GM23338 (cell line): ENCODE results near the gene PRCC. TPM values are rescaled to one million over a fixed set of nuclear protein-coding genes. Genes with fewer than 3 reads are reported as not detected.

Experiments
- ATAC-seq: fragments of 200-7000 bp; cut with Tn5 transposase; 3 replicates; pipeline ENCODE4 v1.9.1; 2020
- DNase-seq: peaks from one replicate; pipeline ENCODE4 v3.0.0-alpha.2; 2015; ENCODE audit warnings: low spot score
- H2AFZ ChIP-seq: fragments of 200-600 bp; sonication (generic); 2 replicates; pipeline ENCODE4 v1.8.0; 2016; ENCODE audit warnings: antibody characterized with exemption, mild to moderate bottlenecking, moderate library complexity
- H3F3A ChIP-seq: fragments of 200-600 bp; sonication (generic); replicated peaks from 2 replicates; pipeline ENCODE4 v1.8.0; 2017; ENCODE audit warnings: antibody characterized with exemption, mixed run types, low read depth
- H3K27ac ChIP-seq: fragments of 200-600 bp; sonication (generic); 2 replicates; pipeline ENCODE4 v1.6.1; 2016; ENCODE audit warnings: low read depth
- H3K27me3 ChIP-seq: fragments of 200-600 bp; sonication (generic); 2 replicates; pipeline ENCODE4 v1.8.0; 2016; ENCODE audit warnings: mild to moderate bottlenecking, mixed run types, moderate library complexity; ENCODE audit not compliant: insufficient read depth
- H3K36me3 ChIP-seq: fragments of 200-600 bp; sonication (generic); 2 replicates; pipeline ENCODE4 v1.8.0; 2016; ENCODE audit warnings: mild to moderate bottlenecking; ENCODE audit not compliant: insufficient read depth
- H3K4me1 ChIP-seq: fragments of 200-600 bp; sonication (generic); 2 replicates; pipeline ENCODE4 v1.8.0; 2016; ENCODE audit warnings: mild to moderate bottlenecking, moderate library complexity; ENCODE audit not compliant: insufficient read depth
- H3K4me2 ChIP-seq: fragments of 200-600 bp; sonication (generic); 2 replicates; pipeline ENCODE4 v1.7.1; 2017; ENCODE audit warnings: mixed run types
- H3K4me3 ChIP-seq: fragments of 200-600 bp; sonication (generic); 2 replicates; pipeline ENCODE4 v1.6.1; 2016; ENCODE audit warnings: mixed run types
- H3K79me2 ChIP-seq: fragments of 200-600 bp; sonication (generic); replicated peaks from 2 replicates; pipeline ENCODE4 v1.8.0; 2017; ENCODE audit warnings: mild to moderate bottlenecking; ENCODE audit not compliant: insufficient read depth
- H3K9me2 ChIP-seq: fragments of 200-600 bp; sonication (generic); 2 replicates; pipeline ENCODE4 v1.8.0; 2017; ENCODE audit not compliant: insufficient read depth
- H4K20me1 ChIP-seq: fragments of 200-600 bp; sonication (generic); replicated peaks from 2 replicates; pipeline ENCODE4 v1.8.0; 2017; ENCODE audit warnings: mild to moderate bottlenecking; ENCODE audit not compliant: insufficient read depth
- H3K27ac Mint-ChIP-seq: 2 replicates; pipeline ENCODE4 v1.8.0; 2020; ENCODE audit warnings: inconsistent platforms, mild to moderate bottlenecking, moderate library complexity, mixed read lengths
- H3K27me3 Mint-ChIP-seq: 3 replicates; pipeline ENCODE4 v1.8.0; 2022; ENCODE audit warnings: low read depth, mild to moderate bottlenecking, moderate library complexity, mixed read lengths, inconsistent platforms; ENCODE audit not compliant: insufficient read depth, poor library complexity
- H3K36me3 Mint-ChIP-seq: 3 replicates; pipeline ENCODE4 v1.8.0; 2021; ENCODE audit warnings: low read depth, mild to moderate bottlenecking, inconsistent platforms, moderate library complexity, mixed read lengths
- H3K4me1 Mint-ChIP-seq: 3 replicates; pipeline ENCODE4 v1.8.0; 2020; ENCODE audit warnings: mild to moderate bottlenecking, inconsistent platforms, mixed read lengths
- H3K4me3 Mint-ChIP-seq: 3 replicates; pipeline ENCODE4 v1.8.0; 2021; ENCODE audit warnings: moderate library complexity, mild to moderate bottlenecking, inconsistent platforms, mixed read lengths
- H3K9me3 Mint-ChIP-seq: 3 replicates; pipeline ENCODE4 v1.8.0; 2020; ENCODE audit warnings: moderate library complexity, mild to moderate bottlenecking, inconsistent platforms, mixed read lengths
- CREB1 ChIP-seq: fragments of 250-450 bp; sonication (Bioruptor Pico); IDR thresholded peaks from 2 replicates; pipeline ENCODE4 v1.5.0; 2020; ENCODE audit warnings: low read depth, mild to moderate bottlenecking, moderate library complexity
- ETS1 ChIP-seq: IDR thresholded peaks from 2 replicates; pipeline ENCODE4 v1.6.1; 2016; ENCODE audit warnings: antibody characterized with exemption
- EZH2 ChIP-seq: fragments of 200-600 bp; sonication (generic); IDR thresholded peaks from one replicate; pipeline ENCODE4 v1.8.0; 2017; ENCODE audit warnings: antibody characterized with exemption, mild to moderate bottlenecking, low read depth; ENCODE audit not compliant: unreplicated experiment
- EZH2phosphoT487 ChIP-seq: fragments of 200-600 bp; sonication (generic); IDR thresholded peaks from one replicate; pipeline ENCODE4 v1.8.1; 2018; ENCODE audit warnings: antibody characterized with exemption; ENCODE audit not compliant: unreplicated experiment
- JUNB ChIP-seq: IDR thresholded peaks from one replicate; pipeline ENCODE4 v1.6.1; 2016; ENCODE audit warnings: antibody characterized with exemption; ENCODE audit not compliant: unreplicated experiment
- NANOG ChIP-seq: IDR thresholded peaks from 2 replicates; pipeline ENCODE4 v1.6.1; 2016; ENCODE audit warnings: antibody characterized with exemption, borderline replicate concordance
- POLR2AphosphoS5 ChIP-seq: IDR thresholded peaks from 2 replicates; pipeline ENCODE4 v1.6.1; 2016; ENCODE audit warnings: antibody characterized with exemption, low read depth
- REST ChIP-seq: IDR thresholded peaks from one replicate; pipeline ENCODE4 v1.6.1; 2018; ENCODE audit warnings: antibody characterized with exemption; ENCODE audit not compliant: unreplicated experiment
- STAT1 ChIP-seq: IDR thresholded peaks from one replicate; pipeline ENCODE4 v1.6.1; 2016; ENCODE audit warnings: antibody characterized with exemption; ENCODE audit not compliant: unreplicated experiment
- ZNF114 ChIP-seq: fragments of 250-450 bp; sonication (Bioruptor Pico); IDR thresholded peaks from 2 replicates; pipeline ENCODE4 v1.5.0; 2020; ENCODE audit warnings: mild to moderate bottlenecking, moderate library complexity
- ZNF331 ChIP-seq: fragments of 250-450 bp; sonication (Bioruptor Pico); IDR thresholded peaks from 2 replicates; pipeline ENCODE4 v1.5.0; 2020; ENCODE audit warnings: low read depth, mild to moderate bottlenecking, moderate library complexity
- ZNF462 ChIP-seq: fragments of 250-450 bp; sonication (Bioruptor Pico); IDR thresholded peaks from 2 replicates; pipeline ENCODE4 v1.5.0; 2020; ENCODE audit warnings: mild to moderate bottlenecking, moderate library complexity
- polyA plus RNA-seq: library from polyadenylated mRNA; unstranded; fragments of >200 nt; fragmentation: Nextera tagmentation; extraction: Ambion mirVana; gene quantifications from 2 replicates; pipeline ENCODE4 v1.2.1, GENCODE V29; 2016
- total RNA-seq: library from RNA; depleted of rRNA; stranded (reverse); fragments of >200 nt; shearing (Covaris generic); gene quantifications from 2 replicates; pipeline ENCODE4 v1.2.3, GENCODE V29; 2014

The PRCC gene
- total and polyA plus RNA-seq, 2 experiments from 2014 or later, result 66.2 to 72.9 TPM

GRCh38 chr1:156748670-156749418 is 18.5 kb upstream of the PRCC start:
- Mint-ChIP-seq H3K9me3 (no peaks in the 10 kb centered on the region; the same call in 1 of the 3 replicates), H3K36me3 (peaks cover 41% of the 10 kb centered on the region), H3K27me3 (peaks cover 24% of the 10 kb centered on the region), H3K27ac (peak overlapping the region; percentile 73), H3K4me3 (peak overlapping the region; percentile 89), H3K4me1 (peaks cover 62% of the 10 kb centered on the region)
- peak overlapping the region; percentile 98 for H3K27ac ChIP-seq
- H4K20me1 ChIP-seq, result peaks cover 16% of the 10 kb centered on the region
- no peaks in the 10 kb centered on the region for H3K36me3 ChIP-seq
- peak overlapping the region; percentile 100 for H3K4me2 ChIP-seq
- no peak overlapping the region for H2AFZ ChIP-seq
- peaks cover 54% of the 10 kb centered on the region for H3K4me1 ChIP-seq
- no peak for DNase-seq
- no peaks in the 10 kb centered on the region for H3K9me2 ChIP-seq
- H3K79me2 ChIP-seq, result peaks cover 75% of the 10 kb centered on the region
- H3K4me3 ChIP-seq, result peak overlapping the region; percentile 99
- no peak for ATAC-seq
- no peaks in the 10 kb centered on the region for H3K27me3 ChIP-seq
- no peak for TF ChIP-seq ZNF114 (CRISPR knock-in tag)
- no peak for TF ChIP-seq REST
- no peak for TF ChIP-seq STAT1
- TF ChIP-seq ZNF462 (CRISPR knock-in tag), result no peak
- no peak for TF ChIP-seq EZH2
- no peak for TF ChIP-seq EZH2phosphoT487
- TF ChIP-seq ETS1, result no peak
- no peak for TF ChIP-seq POLR2AphosphoS5
- no peak for TF ChIP-seq NANOG
- TF ChIP-seq JUNB, result no peak
- no peak for TF ChIP-seq CREB1 (CRISPR knock-in tag)
- no peak for TF ChIP-seq ZNF331 (CRISPR knock-in tag)
- H3F3A ChIP-seq, result peaks cover 43% of the 10 kb centered on the region
